ENCODE results near the gene PRLHR.
"Not testable (repeated sequence)": the region's sequence is repeated elsewhere in the genome, so short reads cannot be mapped to it uniquely, and the experiment has no call there.

DNA sequence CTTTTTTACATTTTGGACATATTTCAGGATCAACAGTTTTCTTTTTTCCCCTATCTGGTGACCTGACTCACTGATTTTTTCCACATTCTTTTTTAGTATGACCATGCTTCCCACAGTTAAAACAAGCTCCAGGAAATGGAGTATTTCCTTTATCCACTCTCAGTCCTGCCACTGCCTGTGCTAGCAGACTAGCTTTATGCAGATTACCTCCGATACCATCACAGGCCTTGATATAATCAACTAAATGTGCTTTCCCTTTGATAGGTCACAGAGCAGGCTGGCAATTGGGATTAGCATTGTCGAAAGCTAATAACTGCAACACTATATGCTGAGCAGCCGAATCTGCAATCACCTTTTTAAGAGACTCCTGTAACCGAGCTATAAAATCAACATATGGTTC lies 18.4 kb upstream of the PRLHR start:
- TF ChIP-seq, protein P1, sequence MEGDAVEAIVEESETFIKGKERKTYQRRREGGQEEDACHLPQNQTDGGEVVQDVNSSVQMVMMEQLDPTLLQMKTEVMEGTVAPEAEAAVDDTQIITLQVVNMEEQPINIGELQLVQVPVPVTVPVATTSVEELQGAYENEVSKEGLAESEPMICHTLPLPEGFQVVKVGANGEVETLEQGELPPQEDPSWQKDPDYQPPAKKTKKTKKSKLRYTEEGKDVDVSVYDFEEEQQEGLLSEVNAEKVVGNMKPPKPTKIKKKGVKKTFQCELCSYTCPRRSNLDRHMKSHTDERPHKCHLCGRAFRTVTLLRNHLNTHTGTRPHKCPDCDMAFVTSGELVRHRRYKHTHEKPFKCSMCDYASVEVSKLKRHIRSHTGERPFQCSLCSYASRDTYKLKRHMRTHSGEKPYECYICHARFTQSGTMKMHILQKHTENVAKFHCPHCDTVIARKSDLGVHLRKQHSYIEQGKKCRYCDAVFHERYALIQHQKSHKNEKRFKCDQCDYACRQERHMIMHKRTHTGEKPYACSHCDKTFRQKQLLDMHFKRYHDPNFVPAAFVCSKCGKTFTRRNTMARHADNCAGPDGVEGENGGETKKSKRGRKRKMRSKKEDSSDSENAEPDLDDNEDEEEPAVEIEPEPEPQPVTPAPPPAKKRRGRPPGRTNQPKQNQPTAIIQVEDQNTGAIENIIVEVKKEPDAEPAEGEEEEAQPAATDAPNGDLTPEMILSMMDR (IDR thresholded peaks at IDR 0.05; ENCODE audit: low read depth, low read length): not testable (repeated sequence)
- TF ChIP-seq POLR2A (IDR thresholded peaks at IDR 0.05; ENCODE audit: extremely low read depth, insufficient read length); MYC (IDR thresholded peaks at IDR 0.05; ENCODE audit: low read depth, low read length): not testable (repeated sequence)
- TF ChIP-seq, protein P2, sequence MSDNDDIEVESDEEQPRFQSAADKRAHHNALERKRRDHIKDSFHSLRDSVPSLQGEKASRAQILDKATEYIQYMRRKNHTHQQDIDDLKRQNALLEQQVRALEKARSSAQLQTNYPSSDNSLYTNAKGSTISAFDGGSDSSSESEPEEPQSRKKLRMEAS (IDR thresholded peaks at IDR 0.05; ENCODE audit: low read depth, low read length): not testable (repeated sequence)

Data from NB4 (cell line).